Nephron (organoid): ENCODE data around the gene CAVIN4.

Experiments
- H3K27ac Mint-ChIP-seq, 3 experiments: 2 replicates each; pipeline ENCODE4 v1.8.0; 2020; ENCODE audit warnings: mixed read lengths in 3 of 3, mild to moderate bottlenecking in 2 of 3, moderate library complexity in 1 of 3
- H3K27me3 Mint-ChIP-seq: 2 replicates; pipeline ENCODE4 v1.8.0; 2021; ENCODE audit warnings: low read depth, mild to moderate bottlenecking, moderate library complexity, mixed read lengths
- H3K36me3 Mint-ChIP-seq: 2 replicates; pipeline ENCODE4 v1.8.0; 2020; ENCODE audit warnings: low read depth, mixed read lengths
- H3K4me1 Mint-ChIP-seq: 2 replicates; pipeline ENCODE4 v1.8.0; 2020; ENCODE audit warnings: mixed read lengths
- H3K4me3 Mint-ChIP-seq, 3 experiments: 2 replicates each; pipeline ENCODE4 v1.8.0; 2020; ENCODE audit warnings: mild to moderate bottlenecking in 3 of 3, mixed read lengths in 3 of 3, moderate library complexity in 2 of 3
- H3K9me3 Mint-ChIP-seq: 2 replicates; pipeline ENCODE4 v1.8.0; 2020; ENCODE audit warnings: mixed read lengths
- TF ChIP-seq, protein P1 (sequence below), 3 experiments: fragments of 200-600 bp; sonication (generic); IDR thresholded peaks; one replicate each; pipeline ENCODE4 v1.5.0; 2021; ENCODE audit warnings: antibody characterized with exemption in 3 of 3; ENCODE audit not compliant: unreplicated experiment in 3 of 3

Gene CAVIN4

GRCh38 chr9:100557053-100557452 is 20.8 kb upstream of the CAVIN4 start:
- H3K9me3 Mint-ChIP-seq, result no peaks in the 10 kb centered on the region
- H3K4me1 Mint-ChIP-seq, result peaks cover 4% of the 10 kb centered on the region
- H3K27ac Mint-ChIP-seq, result no peak overlapping the region
- TF ChIP-seq, protein P1, sequence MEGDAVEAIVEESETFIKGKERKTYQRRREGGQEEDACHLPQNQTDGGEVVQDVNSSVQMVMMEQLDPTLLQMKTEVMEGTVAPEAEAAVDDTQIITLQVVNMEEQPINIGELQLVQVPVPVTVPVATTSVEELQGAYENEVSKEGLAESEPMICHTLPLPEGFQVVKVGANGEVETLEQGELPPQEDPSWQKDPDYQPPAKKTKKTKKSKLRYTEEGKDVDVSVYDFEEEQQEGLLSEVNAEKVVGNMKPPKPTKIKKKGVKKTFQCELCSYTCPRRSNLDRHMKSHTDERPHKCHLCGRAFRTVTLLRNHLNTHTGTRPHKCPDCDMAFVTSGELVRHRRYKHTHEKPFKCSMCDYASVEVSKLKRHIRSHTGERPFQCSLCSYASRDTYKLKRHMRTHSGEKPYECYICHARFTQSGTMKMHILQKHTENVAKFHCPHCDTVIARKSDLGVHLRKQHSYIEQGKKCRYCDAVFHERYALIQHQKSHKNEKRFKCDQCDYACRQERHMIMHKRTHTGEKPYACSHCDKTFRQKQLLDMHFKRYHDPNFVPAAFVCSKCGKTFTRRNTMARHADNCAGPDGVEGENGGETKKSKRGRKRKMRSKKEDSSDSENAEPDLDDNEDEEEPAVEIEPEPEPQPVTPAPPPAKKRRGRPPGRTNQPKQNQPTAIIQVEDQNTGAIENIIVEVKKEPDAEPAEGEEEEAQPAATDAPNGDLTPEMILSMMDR (IDR thresholded peaks at IDR 0.05; ENCODE audit: unreplicated experiment in 3 of 3), result no peak
- no peak overlapping the region for H3K4me3 Mint-ChIP-seq
- no peaks in the 10 kb centered on the region for H3K27me3 Mint-ChIP-seq
- peaks cover 28% of the 10 kb centered on the region for H3K36me3 Mint-ChIP-seq

DNA sequence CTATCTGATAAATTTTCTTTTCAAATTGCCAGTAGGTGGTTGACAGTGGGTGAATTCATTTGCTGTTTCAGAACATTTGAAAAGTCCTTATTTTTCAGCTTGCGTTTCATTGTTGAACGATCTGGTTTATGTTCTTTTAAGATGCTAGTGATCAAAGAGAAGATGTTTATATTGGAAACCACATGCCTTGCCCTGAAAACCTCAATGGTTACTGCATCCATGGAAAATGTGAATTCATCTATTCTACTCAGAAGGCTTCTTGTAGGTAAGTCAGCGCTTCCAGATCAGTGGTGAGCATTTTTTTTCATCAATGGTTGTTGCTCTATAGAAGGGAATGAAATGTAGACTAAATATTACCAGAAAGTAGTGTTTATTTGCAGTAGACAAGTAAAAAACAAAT is 16.6 kb upstream of the CAVIN4 start:
- H3K4me1 Mint-ChIP-seq, result no peaks in the 10 kb centered on the region
- TF ChIP-seq, protein P1 (IDR thresholded peaks at IDR 0.05; ENCODE audit: unreplicated experiment in 3 of 3), result no peak
- no peak overlapping the region for H3K4me3 Mint-ChIP-seq
- H3K27ac Mint-ChIP-seq, result no peak overlapping the region
- no peaks in the 10 kb centered on the region for H3K9me3 Mint-ChIP-seq
- no peaks in the 10 kb centered on the region for H3K27me3 Mint-ChIP-seq
- peaks cover 32% of the 10 kb centered on the region for H3K36me3 Mint-ChIP-seq

- TF ChIP-seq, protein P1 (IDR thresholded peaks at IDR 0.05; ENCODE audit: unreplicated experiment in 3 of 3), result no peak
- Mint-ChIP-seq H3K9me3 (peaks cover 6% of the 10 kb centered on the region), H3K27me3 (no peaks in the 10 kb centered on the region), H3K4me1 (no peaks in the 10 kb centered on the region), H3K36me3 (peaks cover 28% of the 10 kb centered on the region), H3K4me3 (no peak overlapping the region), H3K27ac (no peak overlapping the region)
These were observed 10.0 kb upstream of the CAVIN4 start for GRCh38 chr9:100567856-100568255.

DNA sequence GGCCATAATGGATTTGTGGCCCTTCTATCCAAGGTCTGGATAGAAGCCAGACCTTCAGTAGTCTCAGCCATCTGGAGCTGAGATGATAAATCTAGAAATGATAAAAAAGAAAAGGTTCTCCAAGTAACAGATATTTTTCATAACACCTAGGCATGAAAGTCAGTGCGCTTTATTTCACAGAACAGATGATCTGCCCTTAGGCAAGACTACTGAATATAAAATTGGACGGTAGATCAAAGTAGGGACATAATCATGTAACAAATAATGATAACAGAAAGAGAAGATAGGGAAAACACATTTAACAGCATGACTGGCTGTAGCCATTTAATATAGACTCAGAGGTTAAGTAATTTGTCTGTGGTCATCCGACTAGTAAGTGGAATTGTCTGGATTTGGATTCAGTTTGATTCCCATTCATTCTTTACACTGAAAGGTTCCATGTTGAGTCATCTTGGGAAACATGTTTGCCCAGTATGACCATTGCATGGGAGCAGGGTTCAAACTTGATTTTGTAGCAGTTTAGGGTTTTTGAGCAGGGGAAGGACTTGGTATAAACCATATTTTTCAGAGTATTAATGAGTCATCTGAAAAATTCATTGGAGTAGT is 4.1 kb upstream of the CAVIN4 start:
- no peak overlapping the region for H3K27ac Mint-ChIP-seq

GRCh38 chr9:100575006-100575405 is 2.9 kb upstream of the CAVIN4 start:
- H3K27ac Mint-ChIP-seq, result peak overlapping the region in 1 of 3 experiments; percentile 31
- TF ChIP-seq, protein P1 (IDR thresholded peaks at IDR 0.05; ENCODE audit: unreplicated experiment in 3 of 3), result no peak
- peaks cover 36% of the 10 kb centered on the region for H3K36me3 Mint-ChIP-seq
- no peak overlapping the region for H3K4me3 Mint-ChIP-seq
- no peaks in the 10 kb centered on the region for H3K27me3 Mint-ChIP-seq
- H3K9me3 Mint-ChIP-seq, result peaks cover 4% of the 10 kb centered on the region
- H3K4me1 Mint-ChIP-seq, result peaks cover 44% of the 10 kb centered on the region

More for the DNA sequence above, 4.1 kb upstream of the CAVIN4 start:
- Mint-ChIP-seq H3K27me3 (no peaks in the 10 kb centered on the region), H3K4me3 (no peak overlapping the region), H3K36me3 (peaks cover 45% of the 10 kb centered on the region), H3K4me1 (peaks cover 39% of the 10 kb centered on the region), H3K9me3 (peaks cover 6% of the 10 kb centered on the region)
- TF ChIP-seq, protein P1 (IDR thresholded peaks at IDR 0.05; ENCODE audit: unreplicated experiment in 3 of 3), result no peak

DNA sequence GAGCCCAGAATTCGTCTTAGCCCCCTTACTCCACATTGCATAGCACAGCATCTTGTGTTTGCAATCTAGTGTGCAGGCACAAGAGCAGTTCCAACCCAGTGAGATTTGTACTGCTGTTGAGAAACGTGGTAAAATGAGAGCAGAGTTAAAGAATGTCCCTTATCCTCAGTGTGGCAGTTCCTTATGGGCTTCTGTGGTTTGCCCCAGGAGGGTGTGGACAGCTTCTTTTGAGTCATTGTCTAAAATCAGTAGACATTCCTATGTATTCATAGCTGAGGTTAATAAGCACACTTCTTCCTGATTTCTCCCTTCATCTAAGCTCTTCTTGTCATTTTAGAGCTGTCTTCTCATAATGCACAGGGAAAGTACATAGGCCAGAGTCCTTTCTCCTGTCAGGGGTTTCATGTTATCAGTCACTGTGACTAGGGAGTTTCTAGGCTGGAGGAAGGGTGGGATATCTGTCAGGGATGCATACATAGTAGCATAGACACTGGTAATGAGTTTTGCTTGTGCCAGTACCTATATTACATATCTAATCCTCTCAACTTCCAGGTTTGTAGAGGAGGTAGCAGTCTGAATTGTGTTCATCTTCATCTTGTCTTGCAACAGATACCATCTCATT is 2.0 kb upstream of the CAVIN4 start:
- Mint-ChIP-seq H3K4me3 (peak overlapping the region in 1 of 3 experiments; percentile 41), H3K4me1 (peaks cover 44% of the 10 kb centered on the region), H3K27ac (peak overlapping the region in 1 of 3 experiments; percentile 49), H3K27me3 (no peaks in the 10 kb centered on the region), H3K9me3 (no peaks in the 10 kb centered on the region), H3K36me3 (peaks cover 29% of the 10 kb centered on the region)
- TF ChIP-seq, protein P1 (IDR thresholded peaks at IDR 0.05; ENCODE audit: unreplicated experiment in 3 of 3), result no peak
